Aorta (tissue), 5 donors: ENCODE results near the gene SFSWAP. TPM values are rescaled to one million over a fixed set of nuclear protein-coding genes. Genes with fewer than 3 reads are reported as not detected.

ENCODE experiments used
- ATAC-seq: fragments of 200-7000 bp; cut with Tn5 transposase; one replicate; pipeline ENCODE4 v1.9.1; 2022; ENCODE audit warnings: moderate library complexity; ENCODE audit not compliant: low FRiP score
- DNase-seq, 2 donors: peaks; one replicate each; pipeline ENCODE4 v3.0.0-alpha.2; 2020
- H3K27ac ChIP-seq, 2 donors: one replicate each; pipeline ENCODE4 v1.5.1; 2013; ENCODE audit warnings: low read length in 2 of 2, mild to moderate bottlenecking in 2 of 2, moderate library complexity in 2 of 2, control low read depth in 1 of 2, inconsistent platforms in 1 of 2, low read depth in 1 of 2
- H3K27me3 ChIP-seq, 2 donors: one replicate each; pipeline ENCODE4 v1.6.1; 2013; ENCODE audit warnings: control low read depth in 1 of 2, low read length in 1 of 2, mild to moderate bottlenecking in 1 of 2, moderate library complexity in 1 of 2; ENCODE audit not compliant: insufficient read depth in 2 of 2, control insufficient read depth in 1 of 2
- H3K36me3 ChIP-seq, 2 donors: one replicate each; pipeline ENCODE4 v1.6.1; 2013; ENCODE audit warnings: control low read depth in 1 of 2, low read length in 1 of 2, mild to moderate bottlenecking in 1 of 2; ENCODE audit not compliant: insufficient read depth in 2 of 2, control insufficient read depth in 1 of 2
- H3K4me1 ChIP-seq, 2 donors: one replicate each; pipeline ENCODE4 v1.6.1; 2013; ENCODE audit warnings: low read length in 2 of 2, control low read depth in 1 of 2, mild to moderate bottlenecking in 1 of 2, moderate library complexity in 1 of 2; ENCODE audit not compliant: insufficient read depth in 2 of 2, control insufficient read depth in 1 of 2
- H3K4me3 ChIP-seq, 2 donors: one replicate each; pipeline ENCODE4 v1.5.1; 2013; ENCODE audit warnings: low read length in 2 of 2, control low read depth in 1 of 2, mild to moderate bottlenecking in 1 of 2
- H3K9me3 ChIP-seq: one replicate; pipeline ENCODE4 v1.6.1; 2013; ENCODE audit warnings: mild to moderate bottlenecking, low read length; ENCODE audit not compliant: control insufficient read depth
- WGBS, 2 donors: extraction: QIAGEN DNeasy Blood & Tissue Kit; methylation state at CpG; one replicate each; pipeline ENCODE4 v1.1.7; 2013; 5-methylcytosine and 5-hydroxymethylcytosine counted together
- intact Hi-C, 2 donors: fragments of 100-400 bp; cut with DNase I; formaldehyde crosslinking; loops; one replicate each; pipeline versions ENCODE4 v1.14.2 to v1.15.0; 2022
- polyA plus RNA-seq, 2 donors: library from polyadenylated mRNA; stranded (reverse); fragments of 200-250 nt; gene quantifications; one replicate each; pipeline ENCODE4 v1.2.3, GENCODE V29; 2013
- total RNA-seq, 2 donors: library from RNA; stranded (reverse); fragmentation: NEBNext Ultra II Directional; extraction: Animal tissue kit (Norgen Biotek cat#: 25700); gene quantifications; one replicate each; pipeline ENCODE4 v1.2.1, GENCODE V29; 2021
- donor health status: healthy with polysubstance abuse.
- donor health status: Bipolar disorder and iron deficiency.
- donor health status: DM: no; HTN: no; CAD: no.
- donor health status: DM: no; HTN: no; CAD: no.
- donor health status: DM: yes; HTN: yes; CAD: no.

SFSWAP gene
- total and polyA plus RNA-seq, 4 donors = 13.4 to 72.3 (median 48.7) TPM

DNA sequence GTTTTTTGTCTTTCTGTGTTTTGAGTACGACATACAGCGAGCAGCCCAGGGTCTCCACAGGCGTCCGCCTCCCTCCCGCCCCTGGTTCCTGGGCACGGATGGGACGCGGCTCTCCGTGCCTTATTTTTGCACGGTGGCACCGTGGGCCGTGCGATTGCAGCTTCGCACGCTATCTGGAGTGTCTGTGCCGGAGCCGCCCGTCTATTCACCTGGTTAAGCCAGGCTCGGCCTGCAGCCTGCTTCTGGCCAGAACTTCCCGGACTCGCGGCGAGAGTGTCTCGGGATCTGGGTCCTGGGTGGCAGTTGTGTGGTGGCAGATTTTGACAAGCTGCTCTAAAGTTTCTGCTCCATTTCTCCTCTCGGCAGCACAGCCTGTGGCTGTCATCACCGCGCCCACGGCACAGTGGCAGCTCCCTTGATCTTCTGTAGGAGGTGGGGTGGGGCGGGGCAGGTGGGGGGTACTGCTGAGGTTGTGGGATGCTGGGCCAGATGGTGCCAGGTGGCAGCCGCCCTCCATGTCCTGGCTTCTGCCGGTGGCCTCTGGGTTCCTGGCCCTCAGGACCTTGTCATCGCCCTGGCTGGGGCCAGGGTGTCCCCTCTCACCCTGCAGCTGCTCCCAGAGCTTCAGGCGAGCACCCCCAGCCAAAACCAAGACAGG, 120.2 kb downstream of the SFSWAP start:
- no peaks in the 10 kb centered on the region for H3K9me3 ChIP-seq
- no peaks in the 10 kb centered on the region for H3K4me1 ChIP-seq
- DNase-seq (peak in 1 of 2 donors; percentile 75), ATAC-seq (peak; percentile 11)
- no peak overlapping the region for H3K27ac ChIP-seq
- H3K27me3 ChIP-seq = no peaks in the 10 kb centered on the region
- WGBS, 2 donors = 4% methylated on average over 33 of the region's 33 CpGs
- no peaks in the 10 kb centered on the region for H3K36me3 ChIP-seq
- intact Hi-C loops = no loop called here
- peak overlapping the region in 1 of 2 donors; percentile 20 for H3K4me3 ChIP-seq

GRCh38 chr12:131831635-131832041, 120.7 kb downstream of the SFSWAP start:
- no peak for DNase-seq
- H3K36me3 ChIP-seq = no peaks in the 10 kb centered on the region
- no peaks in the 10 kb centered on the region for H3K9me3 ChIP-seq
- no peak for ATAC-seq
- H3K27ac ChIP-seq = no peak overlapping the region
- 43 to 53% methylated on average over 16 of the region's 16 CpGs for WGBS, 2 donors
- intact Hi-C loops = no loop called here
- no peaks in the 10 kb centered on the region for H3K27me3 ChIP-seq
- H3K4me3 ChIP-seq = no peak overlapping the region
- H3K4me1 ChIP-seq = no peaks in the 10 kb centered on the region

DNA sequence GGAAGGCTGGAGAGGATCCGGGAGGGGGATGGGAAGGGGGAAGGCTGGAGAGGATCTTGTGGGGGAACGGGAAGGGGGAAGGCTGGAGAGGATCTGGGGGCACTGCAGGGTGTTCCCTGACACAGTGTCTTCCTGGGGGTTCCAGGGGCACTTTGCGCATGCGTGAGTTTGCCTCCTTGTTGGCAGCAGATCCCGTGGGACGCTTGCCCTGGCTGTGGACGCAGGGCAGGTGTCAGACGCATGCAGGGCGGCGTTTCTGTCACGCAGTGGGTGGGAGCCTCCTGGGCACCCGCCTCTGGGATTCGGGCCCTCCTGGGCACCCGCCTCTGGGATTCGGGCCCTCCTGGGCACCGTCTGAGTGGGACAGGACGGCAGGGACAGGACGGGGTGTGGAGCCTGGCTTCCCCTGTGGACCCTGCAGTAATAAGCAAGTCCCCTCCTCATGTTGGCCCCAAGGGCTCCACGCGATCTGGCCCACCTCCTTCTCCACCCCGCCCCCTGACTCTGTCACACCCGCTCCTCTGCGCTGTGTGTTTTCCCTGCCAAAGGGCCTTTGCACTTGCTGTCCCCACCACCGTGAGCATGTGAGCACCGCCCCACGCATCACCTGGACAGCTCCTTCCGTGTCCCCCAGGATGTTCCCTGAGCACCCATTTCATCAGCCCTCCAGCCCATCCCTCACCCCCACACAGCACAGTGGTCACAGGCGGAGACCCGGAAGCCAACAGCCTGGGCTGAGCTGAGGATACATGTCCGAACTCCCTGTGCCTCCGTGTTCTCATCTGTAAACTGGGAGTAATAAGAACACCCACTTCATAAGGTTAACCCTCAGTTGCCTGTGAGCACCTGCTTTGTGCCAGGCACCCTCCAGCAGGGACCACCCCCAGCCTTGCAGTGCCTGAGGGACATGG, 121.7 kb downstream of the SFSWAP start:
- H3K4me1 ChIP-seq = no peaks in the 10 kb centered on the region
- H3K9me3 ChIP-seq = no peaks in the 10 kb centered on the region
- no peaks in the 10 kb centered on the region for H3K27me3 ChIP-seq
- no peak overlapping the region for H3K27ac ChIP-seq
- 43 to 47% methylated on average over 30 to 31 of the region's 31 CpGs for WGBS, 2 donors
- intact Hi-C loops = no loop called here
- no peak overlapping the region for H3K4me3 ChIP-seq
- ATAC-seq = no peak
- H3K36me3 ChIP-seq = no peaks in the 10 kb centered on the region
- DNase-seq = peak in 1 of 2 donors; percentile 86

GRCh38 chr12:131833288-131833895, 122.5 kb downstream of the SFSWAP start:
- H3K9me3 ChIP-seq = no peaks in the 10 kb centered on the region
- H3K36me3 ChIP-seq = no peaks in the 10 kb centered on the region
- intact Hi-C loops = no loop called here
- no peak overlapping the region for H3K27ac ChIP-seq
- no peak overlapping the region for H3K4me3 ChIP-seq
- DNase-seq = no peak
- WGBS, 2 donors = 75 to 78% methylated on average over 23 of the region's 23 CpGs
- H3K4me1 ChIP-seq = no peaks in the 10 kb centered on the region
- no peak for ATAC-seq
- H3K27me3 ChIP-seq = no peaks in the 10 kb centered on the region

GRCh38 chr12:131833896-131834641, 123.2 kb downstream of the SFSWAP start:
- DNase-seq (peak in 1 of 2 donors; percentile 74), ATAC-seq (no peak)
- no peak overlapping the region for H3K4me3 ChIP-seq
- H3K27ac ChIP-seq = no peak overlapping the region
- H3K4me1 ChIP-seq = no peaks in the 10 kb centered on the region
- WGBS, 2 donors = 41 to 45% methylated on average over 17 to 23 of the region's 23 CpGs
- H3K27me3 ChIP-seq = no peaks in the 10 kb centered on the region
- H3K36me3 ChIP-seq = no peaks in the 10 kb centered on the region
- no peaks in the 10 kb centered on the region for H3K9me3 ChIP-seq
- intact Hi-C loops = no loop called here

DNA sequence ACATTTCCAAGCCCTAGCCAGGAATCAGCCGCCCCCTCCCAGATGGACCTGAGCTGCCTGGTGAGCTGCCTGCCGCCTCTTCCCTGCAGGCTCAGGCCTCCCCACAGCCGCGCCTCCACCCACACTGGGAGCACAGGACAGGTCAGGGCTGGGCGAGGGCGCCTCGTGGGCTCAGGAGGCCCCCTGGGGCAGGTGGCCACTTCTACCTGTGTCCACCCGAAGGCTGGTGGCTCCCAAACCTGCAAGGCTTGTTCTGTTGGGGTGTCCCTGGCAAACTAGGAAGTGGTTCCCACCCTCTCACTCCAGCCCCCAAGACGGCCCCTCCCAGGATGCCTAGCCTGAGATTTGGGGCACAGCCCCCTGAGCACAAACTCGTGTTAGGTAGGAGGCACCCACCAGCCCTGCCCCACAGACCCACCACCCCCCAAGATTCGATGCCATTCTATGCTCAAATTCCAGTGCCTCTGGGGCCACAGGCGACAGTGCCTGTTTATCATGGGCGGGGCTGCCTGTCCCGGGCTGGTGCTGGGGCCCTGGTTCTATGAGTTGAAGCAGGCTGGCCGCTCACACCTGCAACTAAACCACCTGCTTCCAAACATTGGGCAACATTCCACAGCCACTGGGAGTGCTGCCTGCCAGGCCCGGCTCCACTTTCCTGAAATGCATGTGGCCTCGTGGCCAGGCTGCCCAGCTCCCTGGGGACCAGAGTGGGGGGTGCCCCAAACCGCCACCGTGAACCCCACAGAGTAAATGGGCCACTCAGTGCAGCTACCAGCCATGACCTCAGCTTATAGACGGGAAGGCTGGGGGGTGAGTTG, 124.1 kb downstream of the SFSWAP start:
- intact Hi-C loops = no loop called here

GRCh38 chr12:131835616-131836171, 124.8 kb downstream of the SFSWAP start:
- Histone ChIP-seq H3K9me3 (no peaks in the 10 kb centered on the region), H3K36me3 (no peaks in the 10 kb centered on the region), H3K27ac (no peak overlapping the region), H3K4me3 (no peak overlapping the region), H3K4me1 (no peaks in the 10 kb centered on the region), H3K27me3 (no peaks in the 10 kb centered on the region)
- no peak for DNase-seq
- WGBS, 2 donors = 77 to 82% methylated on average over 7 of the region's 7 CpGs
- intact Hi-C loops = no loop called here
- no peak for ATAC-seq

More for the DNA sequence above, 124.1 kb downstream of the SFSWAP start:
- no peak overlapping the region for H3K27ac ChIP-seq
- H3K9me3 ChIP-seq = no peaks in the 10 kb centered on the region
- WGBS, 2 donors = 63 to 69% methylated on average over 20 of the region's 20 CpGs
- ATAC-seq = no peak
- H3K4me3 ChIP-seq = no peak overlapping the region
- no peaks in the 10 kb centered on the region for H3K4me1 ChIP-seq
- no peaks in the 10 kb centered on the region for H3K36me3 ChIP-seq
- no peaks in the 10 kb centered on the region for H3K27me3 ChIP-seq
- peak in 1 of 2 donors; percentile 68 for DNase-seq
